ENCODE measurements around the gene SDC4. TPM values are rescaled to one million over a fixed set of nuclear protein-coding genes. Genes with fewer than 3 reads are reported as not detected.

SDC4 gene
- total RNA-seq, 1 donor from 2014 or later = 4.2 TPM

GRCh38 chr20:45313943-45314342 lies 34.3 kb downstream of the SDC4 start:
- Histone ChIP-seq H3K36me3 (ENCODE audit: control insufficient read depth in 3 of 3, insufficient read depth in 3 of 3, low read length in 3 of 3) (no peaks in the 10 kb centered on the region), H3K4me3 (ENCODE audit: low read length in 3 of 3) (no peak overlapping the region), H3K9me3 (ENCODE audit: control insufficient read depth in 3 of 3, low read length in 3 of 3) (no peaks in the 10 kb centered on the region), H3K27me3 (ENCODE audit: control insufficient read depth in 3 of 3, insufficient read depth in 3 of 3, low read length in 3 of 3) (peaks cover 39 to 42% (median 40%) of the 10 kb centered on the region in 3 donors), H3K9ac (ENCODE audit: low read depth in 1 of 3, low read length in 3 of 3) (no peak overlapping the region), H3K27ac (ENCODE audit: low read depth, low read length) (no peak overlapping the region), H3K4me1 (ENCODE audit: control insufficient read depth in 3 of 3, insufficient read depth in 3 of 3, low read length in 3 of 3) (peaks cover 0 to 4% (median 2%) of the 10 kb centered on the region in 3 donors)

- H3K9me3 ChIP-seq (ENCODE audit: control insufficient read depth in 3 of 3, low read length in 3 of 3) = no peaks in the 10 kb centered on the region
- peaks cover 39 to 40% (median 39%) of the 10 kb centered on the region in 3 donors for H3K27me3 ChIP-seq (ENCODE audit: control insufficient read depth in 3 of 3, insufficient read depth in 3 of 3, low read length in 3 of 3)
- no peak overlapping the region for H3K27ac ChIP-seq (ENCODE audit: low read depth, low read length)
- no peaks in the 10 kb centered on the region for H3K36me3 ChIP-seq (ENCODE audit: control insufficient read depth in 3 of 3, insufficient read depth in 3 of 3, low read length in 3 of 3)
- no peak overlapping the region for H3K9ac ChIP-seq (ENCODE audit: low read depth in 1 of 3, low read length in 3 of 3)
- H3K4me3 ChIP-seq (ENCODE audit: low read length in 3 of 3) = no peak overlapping the region
- peaks cover 5 to 10% (median 6%) of the 10 kb centered on the region in 3 donors for H3K4me1 ChIP-seq (ENCODE audit: control insufficient read depth in 3 of 3, insufficient read depth in 3 of 3, low read length in 3 of 3)
Measured at GRCh38 chr20:45313065-45313695, 35.0 kb downstream of the SDC4 start.

- Histone ChIP-seq H3K27me3 (ENCODE audit: control insufficient read depth in 3 of 3, insufficient read depth in 3 of 3, low read length in 3 of 3) (peaks cover 33 to 36% (median 35%) of the 10 kb centered on the region in 3 donors), H3K9me3 (ENCODE audit: control insufficient read depth in 3 of 3, low read length in 3 of 3) (no peaks in the 10 kb centered on the region), H3K4me3 (ENCODE audit: low read length in 3 of 3) (no peak overlapping the region), H3K4me1 (ENCODE audit: control insufficient read depth in 3 of 3, insufficient read depth in 3 of 3, low read length in 3 of 3) (peaks cover 6 to 14% (median 10%) of the 10 kb centered on the region in 3 donors), H3K36me3 (ENCODE audit: control insufficient read depth in 3 of 3, insufficient read depth in 3 of 3, low read length in 3 of 3) (no peaks in the 10 kb centered on the region), H3K9ac (ENCODE audit: low read depth in 1 of 3, low read length in 3 of 3) (no peak overlapping the region), H3K27ac (ENCODE audit: low read depth, low read length) (no peak overlapping the region)
Measured at GRCh38 chr20:45312241-45312640, 36.0 kb downstream of the SDC4 start.

GRCh38 chr20:45311589-45312211 lies 36.5 kb downstream of the SDC4 start:
- Histone ChIP-seq H3K9ac (ENCODE audit: low read depth in 1 of 3, low read length in 3 of 3) (no peak overlapping the region), H3K27me3 (ENCODE audit: control insufficient read depth in 3 of 3, insufficient read depth in 3 of 3, low read length in 3 of 3) (peaks cover 28 to 37% (median 35%) of the 10 kb centered on the region in 3 donors), H3K9me3 (ENCODE audit: control insufficient read depth in 3 of 3, low read length in 3 of 3) (no peaks in the 10 kb centered on the region), H3K36me3 (ENCODE audit: control insufficient read depth in 3 of 3, insufficient read depth in 3 of 3, low read length in 3 of 3) (no peaks in the 10 kb centered on the region), H3K4me3 (ENCODE audit: low read length in 3 of 3) (no peak overlapping the region), H3K27ac (ENCODE audit: low read depth, low read length) (no peak overlapping the region), H3K4me1 (ENCODE audit: control insufficient read depth in 3 of 3, insufficient read depth in 3 of 3, low read length in 3 of 3) (peaks cover 6 to 14% (median 10%) of the 10 kb centered on the region in 3 donors)

- Histone ChIP-seq H3K4me3 (ENCODE audit: low read length in 3 of 3) (no peak overlapping the region), H3K4me1 (ENCODE audit: control insufficient read depth in 3 of 3, insufficient read depth in 3 of 3, low read length in 3 of 3) (peaks cover 8 to 18% (median 10%) of the 10 kb centered on the region in 3 donors), H3K9me3 (ENCODE audit: control insufficient read depth in 3 of 3, low read length in 3 of 3) (no peaks in the 10 kb centered on the region), H3K36me3 (ENCODE audit: control insufficient read depth in 3 of 3, insufficient read depth in 3 of 3, low read length in 3 of 3) (no peaks in the 10 kb centered on the region), H3K9ac (ENCODE audit: low read depth in 1 of 3, low read length in 3 of 3) (no peak overlapping the region), H3K27me3 (ENCODE audit: control insufficient read depth in 3 of 3, insufficient read depth in 3 of 3, low read length in 3 of 3) (peaks cover 32 to 45% (median 43%) of the 10 kb centered on the region in 3 donors), H3K27ac (ENCODE audit: low read depth, low read length) (no peak overlapping the region)
Measured at GRCh38 chr20:45309075-45309474, 39.1 kb downstream of the SDC4 start.

- peak within 1 kb of the TSS in 1 of 3 donors; percentile 6 for H3K4me3 ChIP-seq (ENCODE audit: low read length in 3 of 3)
- no peaks in the 10 kb centered on the region for H3K9me3 ChIP-seq (ENCODE audit: control insufficient read depth in 3 of 3, low read length in 3 of 3)
- H3K9ac ChIP-seq (ENCODE audit: low read depth in 1 of 3, low read length in 3 of 3) = peak within 1 kb of the TSS in 1 of 3 donors; percentile 33
- H3K27ac ChIP-seq (ENCODE audit: low read depth, low read length) = no peak within 1 kb of the TSS
- no peaks in the 10 kb centered on the region for H3K36me3 ChIP-seq (ENCODE audit: control insufficient read depth in 3 of 3, insufficient read depth in 3 of 3, low read length in 3 of 3)
- H3K27me3 ChIP-seq (ENCODE audit: control insufficient read depth in 3 of 3, insufficient read depth in 3 of 3, low read length in 3 of 3) = peaks cover 36 to 50% (median 50%) of the 10 kb centered on the region in 3 donors
- peaks cover 8 to 18% (median 10%) of the 10 kb centered on the region in 3 donors for H3K4me1 ChIP-seq (ENCODE audit: control insufficient read depth in 3 of 3, insufficient read depth in 3 of 3, low read length in 3 of 3)
Measured at GRCh38 chr20:45308117-45308778, 40.0 kb downstream of the SDC4 start, which contains the start of gene MATN4. MATN4 (minus strand) TSS chr20:45308299; CDS start chr20:45305582, 2,717 bp downstream.

GRCh38 chr20:45307076-45307640 lies 41.1 kb downstream of the SDC4 start:
- H3K4me1 ChIP-seq (ENCODE audit: control insufficient read depth in 3 of 3, insufficient read depth in 3 of 3, low read length in 3 of 3) = peaks cover 8 to 18% (median 10%) of the 10 kb centered on the region in 3 donors
- no peak overlapping the region for H3K27ac ChIP-seq (ENCODE audit: low read depth, low read length)
- H3K36me3 ChIP-seq (ENCODE audit: control insufficient read depth in 3 of 3, insufficient read depth in 3 of 3, low read length in 3 of 3) = no peaks in the 10 kb centered on the region
- peaks cover 35 to 55% (median 45%) of the 10 kb centered on the region in 3 donors for H3K27me3 ChIP-seq (ENCODE audit: control insufficient read depth in 3 of 3, insufficient read depth in 3 of 3, low read length in 3 of 3)
- H3K9ac ChIP-seq (ENCODE audit: low read depth in 1 of 3, low read length in 3 of 3) = no peak overlapping the region
- H3K9me3 ChIP-seq (ENCODE audit: control insufficient read depth in 3 of 3, low read length in 3 of 3) = no peaks in the 10 kb centered on the region
- H3K4me3 ChIP-seq (ENCODE audit: low read length in 3 of 3) = no peak overlapping the region

- Histone ChIP-seq H3K4me3 (ENCODE audit: low read length in 3 of 3) (peak within 1 kb of the TSS in 1 of 3 donors; percentile 45), H3K36me3 (ENCODE audit: control insufficient read depth in 3 of 3, insufficient read depth in 3 of 3, low read length in 3 of 3) (no peaks in the 10 kb centered on the region), H3K27ac (ENCODE audit: low read depth, low read length) (no peak within 1 kb of the TSS), H3K9ac (ENCODE audit: low read depth in 1 of 3, low read length in 3 of 3) (peak within 1 kb of the TSS in 1 of 3 donors; percentile 45), H3K9me3 (ENCODE audit: control insufficient read depth in 3 of 3, low read length in 3 of 3) (no peaks in the 10 kb centered on the region), H3K27me3 (ENCODE audit: control insufficient read depth in 3 of 3, insufficient read depth in 3 of 3, low read length in 3 of 3) (peaks cover 29 to 48% (median 39%) of the 10 kb centered on the region in 3 donors), H3K4me1 (ENCODE audit: control insufficient read depth in 3 of 3, insufficient read depth in 3 of 3, low read length in 3 of 3) (peaks cover 7 to 16% (median 10%) of the 10 kb centered on the region in 3 donors)
Measured at GRCh38 chr20:45306431-45306982, 41.7 kb downstream of the SDC4 start, which contains the start of gene RBPJL. RBPJL (plus strand) TSS chr20:45306840; CDS start chr20:45306923, 83 bp downstream.

GRCh38 chr20:45305262-45305661 lies 43.0 kb downstream of the SDC4 start:
- Histone ChIP-seq H3K4me1 (ENCODE audit: control insufficient read depth in 3 of 3, insufficient read depth in 3 of 3, low read length in 3 of 3) (peaks cover 7 to 14% (median 10%) of the 10 kb centered on the region in 3 donors), H3K9me3 (ENCODE audit: control insufficient read depth in 3 of 3, low read length in 3 of 3) (no peaks in the 10 kb centered on the region), H3K4me3 (ENCODE audit: low read length in 3 of 3) (no peak overlapping the region), H3K27ac (ENCODE audit: low read depth, low read length) (no peak overlapping the region), H3K9ac (ENCODE audit: low read depth in 1 of 3, low read length in 3 of 3) (no peak overlapping the region), H3K36me3 (ENCODE audit: control insufficient read depth in 3 of 3, insufficient read depth in 3 of 3, low read length in 3 of 3) (no peaks in the 10 kb centered on the region), H3K27me3 (ENCODE audit: control insufficient read depth in 3 of 3, insufficient read depth in 3 of 3, low read length in 3 of 3) (peaks cover 36 to 52% (median 37%) of the 10 kb centered on the region in 3 donors)

Data from skeletal muscle tissue (tissue), 4 donors.